GM12892 (cell line): ENCODE results near the gene RBMS3.

Experiments
- POLR2A ChIP-seq: IDR thresholded peaks from 2 replicates; pipeline ENCODE4 v1.6.1; 2011; ENCODE audit warnings: low read depth, low read length, control low read depth
- POLR2AphosphoS5 ChIP-seq: IDR thresholded peaks from 2 replicates; pipeline ENCODE4 v1.6.1; 2011; ENCODE audit warnings: low read depth, low read length, control low read depth

DNA sequence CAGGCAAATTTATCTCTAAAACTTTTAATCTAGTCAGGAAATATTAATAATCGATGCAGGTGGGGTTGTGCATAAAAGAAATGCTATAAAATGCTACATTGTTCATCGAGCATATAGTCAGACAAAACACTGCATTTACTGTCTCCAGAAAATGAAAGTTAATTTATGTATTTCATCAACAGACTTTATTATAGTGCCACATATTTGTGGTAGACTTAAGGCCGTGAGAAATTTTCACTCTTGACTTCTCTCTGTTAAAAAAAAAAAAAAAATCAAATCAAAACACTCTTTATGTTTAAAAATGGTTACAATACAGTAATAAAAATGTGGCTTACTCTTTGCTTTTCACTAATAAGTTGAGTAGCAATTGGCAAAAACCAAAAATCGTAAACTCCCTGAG, 67.4 kb downstream of the RBMS3 start:
- no peak for TF ChIP-seq POLR2A
- TF ChIP-seq POLR2AphosphoS5: no peak
